ENCODE measurements around the gene BEND5.

BEND5 gene

DNA sequence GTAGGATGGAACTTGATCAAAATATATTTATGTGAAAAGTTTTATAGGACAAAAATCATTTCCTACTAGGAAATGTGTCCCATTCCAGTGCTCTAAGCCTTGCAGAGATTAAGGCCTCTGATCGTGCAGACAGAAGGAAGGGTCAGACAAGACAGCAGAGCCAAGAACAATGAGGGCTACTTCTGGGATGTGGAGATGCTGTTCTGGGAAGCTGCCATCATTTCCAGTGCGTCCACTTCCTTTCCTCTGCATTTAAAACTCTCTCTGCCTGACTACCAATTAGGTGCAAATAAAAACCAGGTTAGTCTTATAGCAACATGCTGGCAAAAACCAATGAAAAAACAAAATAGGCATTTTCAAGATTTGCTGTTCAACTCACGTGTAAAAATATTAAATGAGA is 36.1 kb downstream of the BEND5 start:
- Histone ChIP-seq H3K27me3 (ENCODE audit: insufficient read depth, low read length) (no peaks in the 10 kb centered on the region), H3K4me3 (ENCODE audit: low read length) (no peak overlapping the region), H3K36me3 (ENCODE audit: insufficient read depth, low read depth, low read length) (peaks cover 32% of the 10 kb centered on the region; the same call in 1 of the 2 replicates)

DNA sequence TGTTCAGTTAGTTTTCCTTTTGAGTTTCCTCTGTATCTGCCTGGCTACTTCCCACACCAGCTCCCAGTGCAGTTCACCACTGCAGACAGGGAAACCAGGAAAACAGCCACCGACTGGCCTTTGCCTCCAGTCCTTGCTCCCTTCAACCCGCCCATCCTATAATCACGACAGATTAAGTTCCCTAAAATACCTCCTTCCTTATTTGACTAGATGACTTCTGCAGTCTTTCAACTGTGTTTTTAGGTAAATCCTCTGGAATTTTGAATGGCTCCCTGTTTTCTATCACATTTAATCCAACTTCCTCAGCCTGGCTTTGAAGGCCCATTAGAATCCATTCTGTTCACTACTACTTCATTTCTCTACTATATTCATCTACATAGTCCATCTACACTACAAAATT is 37.6 kb downstream of the BEND5 start:
- Histone ChIP-seq H3K27me3 (ENCODE audit: insufficient read depth, low read length) (no peaks in the 10 kb centered on the region), H3K4me1 (ENCODE audit: insufficient read depth, low read length) (peaks cover 5% of the 10 kb centered on the region; the same call in 1 of the 2 replicates), H3K27ac (ENCODE audit: low read length) (no peak overlapping the region), H3K4me3 (ENCODE audit: low read length) (no peak overlapping the region), H3K36me3 (ENCODE audit: insufficient read depth, low read depth, low read length) (peaks cover 43% of the 10 kb centered on the region), H3K9ac (ENCODE audit: low read depth, low read length) (no peak overlapping the region), H3K9me3 (ENCODE audit: insufficient read depth, low read depth, low read length) (no peaks in the 10 kb centered on the region)

More for the DNA sequence above, 36.1 kb downstream of the BEND5 start:
- H3K4me1 ChIP-seq (ENCODE audit: insufficient read depth, low read length), result peaks cover 5% of the 10 kb centered on the region; the same call in 1 of the 2 replicates
- H3K9ac ChIP-seq (ENCODE audit: low read depth, low read length), result no peak overlapping the region
- H3K9me3 ChIP-seq (ENCODE audit: insufficient read depth, low read depth, low read length), result no peaks in the 10 kb centered on the region
- no peak overlapping the region for H3K27ac ChIP-seq (ENCODE audit: low read length)

DNA sequence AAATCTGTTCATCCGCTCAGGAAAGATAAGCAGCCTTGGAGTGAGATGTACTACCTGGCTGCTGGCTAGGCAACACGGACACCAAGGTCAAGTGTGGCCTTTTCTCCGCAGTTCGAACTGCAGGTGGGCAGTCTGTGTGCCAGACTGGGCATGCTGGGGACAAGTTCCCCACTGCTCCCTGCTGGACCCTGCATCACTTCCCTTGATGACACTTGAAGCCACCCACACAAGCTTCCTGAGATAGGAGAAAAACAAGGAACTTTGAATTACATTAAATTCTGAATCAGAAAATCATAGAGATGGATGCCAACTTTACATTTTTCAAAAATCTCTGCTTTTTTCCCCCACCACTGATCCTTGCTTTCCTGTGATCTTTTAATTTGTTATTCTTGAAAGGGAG is 38.3 kb downstream of the BEND5 start:
- Histone ChIP-seq H3K9ac (ENCODE audit: low read depth, low read length) (no peak overlapping the region), H3K27me3 (ENCODE audit: insufficient read depth, low read length) (no peaks in the 10 kb centered on the region), H3K36me3 (ENCODE audit: insufficient read depth, low read depth, low read length) (peaks cover 50% of the 10 kb centered on the region), H3K4me3 (ENCODE audit: low read length) (no peak overlapping the region), H3K27ac (ENCODE audit: low read length) (no peak overlapping the region), H3K9me3 (ENCODE audit: insufficient read depth, low read depth, low read length) (no peaks in the 10 kb centered on the region), H3K4me1 (ENCODE audit: insufficient read depth, low read length) (peaks cover 5% of the 10 kb centered on the region; the same call in 1 of the 2 replicates)

DNA sequence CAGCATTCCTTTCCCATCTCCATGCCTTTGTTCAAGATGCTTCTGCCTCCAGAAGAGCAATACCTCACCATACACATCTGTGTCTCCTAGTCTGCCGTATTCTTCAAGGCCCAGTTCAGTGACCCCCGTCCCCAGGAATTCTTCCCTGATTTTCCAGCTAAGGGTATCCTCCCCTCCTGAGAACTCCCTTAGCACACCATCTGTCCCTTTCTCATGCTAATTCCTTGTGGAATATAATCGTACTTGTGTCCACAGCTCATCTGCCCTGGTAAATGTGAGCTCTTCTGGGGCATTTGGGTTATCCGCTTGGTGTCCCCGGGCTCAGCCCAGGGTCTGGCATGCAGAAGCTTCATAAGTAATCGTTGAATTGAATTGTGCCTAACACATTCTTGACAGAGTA is 40.9 kb downstream of the BEND5 start:
- Histone ChIP-seq H3K36me3 (ENCODE audit: insufficient read depth, low read depth, low read length) (peaks cover 53% of the 10 kb centered on the region), H3K9ac (ENCODE audit: low read depth, low read length) (no peak overlapping the region), H3K27me3 (ENCODE audit: insufficient read depth, low read length) (no peaks in the 10 kb centered on the region)

DNA sequence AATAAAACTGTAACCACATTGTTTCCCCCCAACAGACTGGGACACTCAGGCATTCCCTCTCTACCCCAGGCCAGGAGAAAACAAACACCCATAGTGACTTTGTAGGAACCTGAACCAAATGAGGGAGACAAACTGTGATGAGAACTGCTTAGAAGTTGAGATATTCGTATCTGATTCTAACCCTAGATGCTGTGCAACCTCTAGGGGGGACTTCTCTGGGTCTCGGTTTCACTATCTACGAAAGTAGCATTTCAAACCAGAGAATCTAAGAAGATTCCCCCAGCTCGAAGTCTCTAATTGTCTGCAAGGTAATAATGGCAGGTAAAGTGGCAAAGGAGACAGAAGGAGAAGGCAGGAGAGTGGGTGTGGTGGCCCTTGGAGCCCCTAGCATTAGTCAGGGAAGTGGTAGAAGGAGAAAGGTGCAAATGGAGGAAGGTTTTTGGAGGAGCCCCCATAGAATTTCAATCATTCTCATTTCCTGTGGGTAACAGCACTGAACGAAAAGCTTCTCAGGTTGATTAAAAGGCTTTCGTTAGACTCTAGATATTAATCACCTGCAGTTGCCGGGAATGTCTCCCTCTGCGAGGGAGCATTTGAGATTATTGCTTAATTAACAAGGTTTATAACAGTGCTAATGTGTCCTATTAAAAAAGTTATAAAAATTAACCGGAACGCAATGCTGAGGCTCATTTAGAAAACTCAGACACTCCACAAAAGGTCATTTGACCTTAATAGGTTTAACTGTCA is 46.4 kb downstream of the BEND5 start:
- H3K27me3 ChIP-seq (ENCODE audit: insufficient read depth, low read length), result no peaks in the 10 kb centered on the region
- peaks cover 42% of the 10 kb centered on the region for H3K36me3 ChIP-seq (ENCODE audit: insufficient read depth, low read depth, low read length)
- H3K4me3 ChIP-seq (ENCODE audit: low read length), result no peak overlapping the region
- no peaks in the 10 kb centered on the region for H3K4me1 ChIP-seq (ENCODE audit: insufficient read depth, low read length)
- no peak overlapping the region for H3K9ac ChIP-seq (ENCODE audit: low read depth, low read length)
- H3K27ac ChIP-seq (ENCODE audit: low read length), result no peak overlapping the region
- no peaks in the 10 kb centered on the region for H3K9me3 ChIP-seq (ENCODE audit: insufficient read depth, low read depth, low read length)

More for the DNA sequence above, 40.9 kb downstream of the BEND5 start:
- no peaks in the 10 kb centered on the region for H3K9me3 ChIP-seq (ENCODE audit: insufficient read depth, low read depth, low read length)
- peaks cover 5% of the 10 kb centered on the region; the same call in 1 of the 2 replicates for H3K4me1 ChIP-seq (ENCODE audit: insufficient read depth, low read length)
- H3K4me3 ChIP-seq (ENCODE audit: low read length), result no peak overlapping the region
- no peak overlapping the region for H3K27ac ChIP-seq (ENCODE audit: low read length)

DNA sequence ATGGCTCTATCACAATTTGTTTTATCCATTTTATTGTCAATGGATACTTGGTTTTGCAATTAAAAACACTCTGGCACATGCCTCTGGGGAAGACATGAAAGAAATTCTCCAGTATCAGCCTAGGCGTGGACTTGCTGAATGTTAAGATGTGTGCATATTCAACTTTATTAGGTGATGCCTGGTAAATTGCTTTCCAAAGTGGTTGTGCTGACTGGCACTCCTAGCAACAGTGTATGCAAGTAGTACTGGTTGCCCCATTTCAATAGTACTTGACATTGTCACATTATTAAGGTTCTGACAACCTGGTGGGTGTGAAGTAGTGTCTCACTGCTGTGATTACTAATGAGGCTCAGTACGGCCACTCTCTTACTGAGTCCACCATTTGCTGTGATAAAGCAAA is 48.1 kb downstream of the BEND5 start:
- Histone ChIP-seq H3K4me1 (ENCODE audit: insufficient read depth, low read length) (no peaks in the 10 kb centered on the region), H3K27ac (ENCODE audit: low read length) (no peak overlapping the region), H3K36me3 (ENCODE audit: insufficient read depth, low read depth, low read length) (peaks cover 25% of the 10 kb centered on the region), H3K9ac (ENCODE audit: low read depth, low read length) (no peak overlapping the region), H3K9me3 (ENCODE audit: insufficient read depth, low read depth, low read length) (no peaks in the 10 kb centered on the region), H3K27me3 (ENCODE audit: insufficient read depth, low read length) (no peaks in the 10 kb centered on the region), H3K4me3 (ENCODE audit: low read length) (no peak overlapping the region)

DNA sequence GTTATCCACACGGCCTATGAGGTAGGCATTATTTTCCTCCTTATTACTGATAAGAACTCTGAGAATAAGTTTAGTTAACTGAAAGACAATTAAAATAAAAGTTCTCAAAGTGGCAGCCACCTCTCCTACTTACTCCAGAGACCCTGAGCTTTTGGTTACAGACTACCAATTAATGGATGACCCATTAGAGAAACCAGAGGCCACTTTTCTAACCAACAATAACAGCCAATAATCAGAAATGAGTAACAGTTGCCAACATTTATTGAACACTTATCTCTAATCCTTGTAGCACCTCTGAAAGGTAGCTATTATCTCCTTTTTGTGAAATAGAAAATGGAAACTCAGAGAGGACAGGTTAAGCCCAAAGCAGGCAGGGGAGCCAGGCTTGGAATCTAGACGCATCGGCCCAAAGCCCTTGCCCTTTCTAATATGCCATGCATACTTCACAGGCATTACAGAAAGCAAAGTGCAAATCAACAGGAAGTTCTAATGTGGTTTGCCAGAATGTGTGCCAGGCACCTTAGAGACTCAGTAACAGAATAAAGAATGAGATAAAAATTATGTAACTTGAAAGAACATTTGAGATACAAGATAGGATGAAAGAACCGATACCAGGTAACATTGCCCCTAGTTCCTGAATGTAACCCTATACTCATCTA is 50.0 kb downstream of the BEND5 start:
- no peaks in the 10 kb centered on the region for H3K27me3 ChIP-seq (ENCODE audit: insufficient read depth, low read length)
- H3K27ac ChIP-seq (ENCODE audit: low read length), result no peak overlapping the region
- no peaks in the 10 kb centered on the region for H3K9me3 ChIP-seq (ENCODE audit: insufficient read depth, low read depth, low read length)
- H3K9ac ChIP-seq (ENCODE audit: low read depth, low read length), result no peak overlapping the region
- peaks cover 14% of the 10 kb centered on the region for H3K36me3 ChIP-seq (ENCODE audit: insufficient read depth, low read depth, low read length)
- no peak overlapping the region for H3K4me3 ChIP-seq (ENCODE audit: low read length)
- H3K4me1 ChIP-seq (ENCODE audit: insufficient read depth, low read length), result no peaks in the 10 kb centered on the region

DNA sequence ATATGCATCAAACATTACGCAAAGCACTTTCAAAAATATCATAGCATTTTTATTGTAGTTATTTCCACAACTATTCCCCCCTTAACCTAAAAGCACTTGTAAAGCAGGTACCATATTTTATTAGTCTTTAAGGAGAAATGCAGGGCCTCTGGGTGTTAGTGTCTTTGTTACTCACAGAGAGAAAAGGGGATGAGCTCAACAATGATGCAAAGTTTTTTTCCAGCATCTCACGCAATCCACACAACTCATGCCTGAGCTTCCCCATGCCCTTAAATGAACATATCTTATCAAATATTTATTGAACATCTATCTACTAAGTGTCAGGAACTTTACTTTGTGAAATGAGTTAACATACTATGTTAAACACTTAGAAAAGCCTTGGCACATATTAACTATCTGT is 50.6 kb downstream of the BEND5 start:
- H3K36me3 ChIP-seq (ENCODE audit: insufficient read depth, low read depth, low read length), result peaks cover 9% of the 10 kb centered on the region
- no peak overlapping the region for H3K27ac ChIP-seq (ENCODE audit: low read length)
- H3K4me3 ChIP-seq (ENCODE audit: low read length), result no peak overlapping the region
- no peaks in the 10 kb centered on the region for H3K27me3 ChIP-seq (ENCODE audit: insufficient read depth, low read length)
- no peaks in the 10 kb centered on the region for H3K4me1 ChIP-seq (ENCODE audit: insufficient read depth, low read length)
- H3K9ac ChIP-seq (ENCODE audit: low read depth, low read length), result no peak overlapping the region
- H3K9me3 ChIP-seq (ENCODE audit: insufficient read depth, low read depth, low read length), result no peaks in the 10 kb centered on the region

DNA sequence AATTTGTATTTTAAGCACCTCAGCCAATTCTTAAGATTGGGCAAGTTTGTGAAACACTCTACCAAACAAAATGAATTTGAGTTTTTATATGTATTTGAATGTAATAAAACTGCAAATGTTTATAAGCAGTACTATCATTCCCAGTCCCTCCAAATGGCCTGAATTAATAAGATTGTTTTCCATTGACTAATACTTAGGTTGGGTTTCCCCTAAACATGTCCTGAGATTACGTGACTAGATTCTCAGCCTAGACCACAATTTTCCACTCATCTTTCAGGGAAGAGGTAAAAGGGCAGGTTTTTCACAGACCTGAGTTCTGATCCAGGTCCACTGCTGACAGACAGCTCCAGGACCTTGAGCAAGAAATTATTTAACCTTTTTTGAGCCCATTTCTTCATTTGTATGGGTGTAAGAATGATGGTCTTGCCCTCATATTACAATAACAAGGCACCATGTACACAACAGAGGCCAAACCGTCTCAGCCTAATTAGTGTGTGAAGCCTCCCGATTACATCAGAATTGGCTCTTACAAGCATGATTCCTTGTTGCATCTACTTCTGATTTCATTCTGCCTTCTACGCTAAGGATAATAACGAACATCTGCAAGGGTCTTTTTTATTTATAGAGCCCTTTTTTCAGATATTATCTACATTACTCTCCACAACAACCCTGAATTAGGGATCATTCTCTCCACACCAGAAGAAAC is 51.2 kb downstream of the BEND5 start:
- Histone ChIP-seq H3K4me1 (ENCODE audit: insufficient read depth, low read length) (no peaks in the 10 kb centered on the region), H3K27ac (ENCODE audit: low read length) (no peak overlapping the region), H3K9ac (ENCODE audit: low read depth, low read length) (no peak overlapping the region), H3K27me3 (ENCODE audit: insufficient read depth, low read length) (no peaks in the 10 kb centered on the region), H3K4me3 (ENCODE audit: low read length) (no peak overlapping the region), H3K9me3 (ENCODE audit: insufficient read depth, low read depth, low read length) (no peaks in the 10 kb centered on the region), H3K36me3 (ENCODE audit: insufficient read depth, low read depth, low read length) (peaks cover 9% of the 10 kb centered on the region)

DNA sequence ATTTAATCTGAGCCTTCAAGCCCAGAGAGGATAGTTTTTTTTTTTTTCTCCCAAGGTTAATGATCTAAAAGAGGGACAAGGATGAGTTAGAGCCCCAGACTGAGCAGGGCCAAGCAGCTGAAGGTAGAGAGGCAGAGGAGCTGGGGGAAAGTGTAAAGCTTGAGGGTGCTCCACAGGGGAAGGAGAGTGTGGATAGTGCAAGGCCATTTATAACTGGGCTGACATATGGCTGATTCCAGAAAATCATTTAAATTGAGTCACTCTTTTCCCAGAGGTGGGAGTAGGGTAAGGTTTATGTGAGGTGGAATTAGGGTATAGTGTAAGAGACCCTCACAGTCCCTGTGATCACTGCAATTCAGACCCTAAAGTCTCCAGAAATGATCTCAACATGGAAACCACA is 55.8 kb downstream of the BEND5 start:
- Histone ChIP-seq H3K4me3 (ENCODE audit: low read length) (no peak overlapping the region), H3K4me1 (ENCODE audit: insufficient read depth, low read length) (no peaks in the 10 kb centered on the region), H3K9me3 (ENCODE audit: insufficient read depth, low read depth, low read length) (no peaks in the 10 kb centered on the region), H3K27me3 (ENCODE audit: insufficient read depth, low read length) (no peaks in the 10 kb centered on the region), H3K36me3 (ENCODE audit: insufficient read depth, low read depth, low read length) (no peaks in the 10 kb centered on the region), H3K9ac (ENCODE audit: low read depth, low read length) (no peak overlapping the region), H3K27ac (ENCODE audit: low read length) (no peak overlapping the region)

DNA sequence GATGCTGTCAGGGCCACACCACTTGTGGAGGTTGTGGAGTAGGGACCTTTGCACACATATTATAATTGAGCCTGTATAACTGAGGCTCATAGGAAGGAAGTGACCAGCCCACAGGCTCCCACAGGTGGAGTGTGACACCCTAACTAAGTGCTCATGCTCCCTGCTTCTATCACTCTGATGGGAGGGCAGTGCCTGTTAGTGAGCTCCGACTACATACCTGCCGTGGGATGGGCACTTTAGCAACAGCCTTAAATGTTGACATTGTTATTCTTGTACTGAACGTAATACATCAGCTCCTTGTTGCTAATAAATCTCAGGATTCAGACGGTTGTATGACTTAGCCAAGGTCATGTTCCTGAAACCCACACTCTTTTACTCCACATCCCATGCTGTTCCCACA is 58.0 kb downstream of the BEND5 start:
- H3K4me3 ChIP-seq (ENCODE audit: low read length), result no peak overlapping the region
- no peaks in the 10 kb centered on the region for H3K27me3 ChIP-seq (ENCODE audit: insufficient read depth, low read length)
- no peaks in the 10 kb centered on the region for H3K9me3 ChIP-seq (ENCODE audit: insufficient read depth, low read depth, low read length)
- H3K27ac ChIP-seq (ENCODE audit: low read length), result no peak overlapping the region
- no peaks in the 10 kb centered on the region for H3K36me3 ChIP-seq (ENCODE audit: insufficient read depth, low read depth, low read length)
- no peak overlapping the region for H3K9ac ChIP-seq (ENCODE audit: low read depth, low read length)
- H3K4me1 ChIP-seq (ENCODE audit: insufficient read depth, low read length), result no peaks in the 10 kb centered on the region

Data from iPS-20b (cell line).